ENCODE results near the gene COL6A3. TPM values are rescaled to one million over a fixed set of nuclear protein-coding genes. Genes with fewer than 3 reads are reported as not detected.

The COL6A3 gene
- total and polyA plus RNA-seq, 4 experiments from 2014 or later: 0.56 to 2.1 (median 1.5) TPM; not detected in 1

GRCh38 chr2:237433920-237434676 is 20.1 kb upstream of the COL6A3 start:
- H3K27me3 ChIP-seq (ENCODE audit: insufficient read depth, low read length): no peaks in the 10 kb centered on the region
- Mint-ChIP-seq H3K4me1 (peaks cover 66 to 92% (median 78%) of the 10 kb centered on the region in 4 donors), H3K27me3 (no peaks in the 10 kb centered on the region), H3K36me3 (no peaks in the 10 kb centered on the region), H3K4me3 (peak overlapping the region; percentile 67 to 94 (median 80)), H3K9me3 (no peaks in the 10 kb centered on the region), H3K27ac (peak overlapping the region; percentile 73 to 95 (median 92))
- ChIA-PET POLR2A (ENCODE audit: partially characterized antibody) (interaction anchor here (1.0 to 7.1 kb wide), 8 partner anchors 7 to 240 kb away, joined by 3 to 59 read pairs (median 10); no protein-coding TSS in a partner anchor), CTCF (ENCODE audit: partially characterized antibody) (interaction anchor here (1.3 to 5.3 kb wide), 6 partner anchors 8 to 41 kb away, joined by 4 to 93 read pairs (median 7); no protein-coding TSS in a partner anchor)
- H3K4me1 ChIP-seq (ENCODE audit: insufficient read depth, low read length): peaks cover 92% of the 10 kb centered on the region
- H3K9me3 ChIP-seq (ENCODE audit: control insufficient read depth in 1 of 2, low read length in 2 of 2): no peaks in the 10 kb centered on the region
- no peaks in the 10 kb centered on the region for H3K36me3 ChIP-seq (ENCODE audit: insufficient read depth, low read length)
- no peak for DNase-seq
- H3K4me3 ChIP-seq (ENCODE audit: low read length in 2 of 2): peak overlapping the region; percentile 27 to 51
- peak overlapping the region; percentile 52 for H3K27ac ChIP-seq (ENCODE audit: low read depth, low read length)
- intact Hi-C loops (cut with micrococcal nuclease): loop anchor here (10.0 kb wide), 1 partner anchor 241 kb away; no protein-coding TSS in a partner anchor

GRCh38 chr2:237432484-237433092 is 18.6 kb upstream of the COL6A3 start:
- peak overlapping the region; percentile 63 to 94 (median 78) for H3K4me3 Mint-ChIP-seq
- ChIA-PET CTCF (ENCODE audit: partially characterized antibody) (interaction anchor here (1.4 to 5.3 kb wide), 4 partner anchors 9 to 43 kb away, joined by 4 to 93 read pairs (median 23); no protein-coding TSS in a partner anchor), POLR2A (ENCODE audit: partially characterized antibody) (interaction anchor here (2.5 to 7.1 kb wide), 4 partner anchors 11 to 43 kb away, joined by 7 to 59 read pairs (median 26); no protein-coding TSS in a partner anchor)
- no peaks in the 10 kb centered on the region for H3K36me3 Mint-ChIP-seq
- peaks cover 72 to 95% (median 85%) of the 10 kb centered on the region in 4 donors for H3K4me1 Mint-ChIP-seq
- H3K9me3 Mint-ChIP-seq: no peaks in the 10 kb centered on the region
- peak; percentile 47 to 88 (median 58) for DNase-seq
- no peaks in the 10 kb centered on the region for H3K9me3 ChIP-seq (ENCODE audit: control insufficient read depth in 1 of 2, low read length in 2 of 2)
- H3K27ac ChIP-seq (ENCODE audit: low read depth, low read length): peak overlapping the region; percentile 52
- peak overlapping the region; percentile 73 to 95 (median 92) for H3K27ac Mint-ChIP-seq
- H3K4me3 ChIP-seq (ENCODE audit: low read length in 2 of 2): peak overlapping the region; percentile 27 to 51
- no peaks in the 10 kb centered on the region for H3K36me3 ChIP-seq (ENCODE audit: insufficient read depth, low read length)
- H3K4me1 ChIP-seq (ENCODE audit: insufficient read depth, low read length): peaks cover 94% of the 10 kb centered on the region
- intact Hi-C loops (cut with micrococcal nuclease): loop anchor here (10.0 kb wide), 1 partner anchor 242 kb away; no protein-coding TSS in a partner anchor
- no peaks in the 10 kb centered on the region for H3K27me3 Mint-ChIP-seq
- H3K27me3 ChIP-seq (ENCODE audit: insufficient read depth, low read length): no peaks in the 10 kb centered on the region

GRCh38 chr2:237431837-237432236 is 17.9 kb upstream of the COL6A3 start:
- H3K27me3 Mint-ChIP-seq: no peaks in the 10 kb centered on the region
- POLR2A ChIA-PET (ENCODE audit: partially characterized antibody): interaction anchor here (0.6 to 7.1 kb wide), 2 partner anchors 10 to 1828 kb away, joined by 3 to 59 read pairs; no protein-coding TSS in a partner anchor
- peak overlapping the region; percentile 20 to 95 (median 92) for H3K27ac Mint-ChIP-seq
- peak overlapping the region in 7 of 8 donors; percentile 17 to 94 (median 80) for H3K4me3 Mint-ChIP-seq
- H3K4me1 Mint-ChIP-seq: peaks cover 75 to 96% (median 85%) of the 10 kb centered on the region in 4 donors
- no peak for DNase-seq
- Histone ChIP-seq H3K4me3 (ENCODE audit: low read length in 2 of 2) (no peak overlapping the region), H3K4me1 (ENCODE audit: insufficient read depth, low read length) (peaks cover 94% of the 10 kb centered on the region), H3K27ac (ENCODE audit: low read depth, low read length) (no peak overlapping the region), H3K27me3 (ENCODE audit: insufficient read depth, low read length) (no peaks in the 10 kb centered on the region), H3K9me3 (ENCODE audit: control insufficient read depth in 1 of 2, low read length in 2 of 2) (no peaks in the 10 kb centered on the region), H3K36me3 (ENCODE audit: insufficient read depth, low read length) (no peaks in the 10 kb centered on the region)
- CTCF ChIA-PET (ENCODE audit: partially characterized antibody): interaction anchor here (1.9 to 5.3 kb wide), 3 partner anchors 9 to 44 kb away, joined by 6 to 93 read pairs (median 40); no protein-coding TSS in a partner anchor
- no peaks in the 10 kb centered on the region for H3K36me3 Mint-ChIP-seq
- intact Hi-C loops (cut with micrococcal nuclease): loop anchor here (10.0 kb wide), 1 partner anchor 243 kb away; no protein-coding TSS in a partner anchor
- H3K9me3 Mint-ChIP-seq: no peaks in the 10 kb centered on the region

- no peaks in the 10 kb centered on the region for H3K9me3 Mint-ChIP-seq
- Histone ChIP-seq H3K9me3 (ENCODE audit: control insufficient read depth in 1 of 2, low read length in 2 of 2) (no peaks in the 10 kb centered on the region), H3K4me1 (ENCODE audit: insufficient read depth, low read length) (peaks cover 91% of the 10 kb centered on the region), H3K27ac (ENCODE audit: low read depth, low read length) (no peak overlapping the region), H3K4me3 (ENCODE audit: low read length in 2 of 2) (no peak overlapping the region), H3K27me3 (ENCODE audit: insufficient read depth, low read length) (no peaks in the 10 kb centered on the region), H3K36me3 (ENCODE audit: insufficient read depth, low read length) (no peaks in the 10 kb centered on the region)
- H3K27me3 Mint-ChIP-seq: no peaks in the 10 kb centered on the region
- H3K4me3 Mint-ChIP-seq: peak overlapping the region in 3 of 8 donors; percentile 67 to 94 (median 86)
- POLR2A ChIA-PET (ENCODE audit: partially characterized antibody): interaction anchor here (0.6 to 7.1 kb wide), 2 partner anchors 10 to 1829 kb away, joined by 3 to 59 read pairs; no protein-coding TSS in a partner anchor
- peak overlapping the region; percentile 25 to 95 (median 79) for H3K27ac Mint-ChIP-seq
- CTCF ChIA-PET (ENCODE audit: partially characterized antibody): interaction anchor here (1.9 to 8.0 kb wide), 5 partner anchors 10 to 44 kb away, joined by 6 to 88 read pairs (median 40); no protein-coding TSS in a partner anchor
- peaks cover 77 to 97% (median 87%) of the 10 kb centered on the region in 4 donors for H3K4me1 Mint-ChIP-seq
- no peaks in the 10 kb centered on the region for H3K36me3 Mint-ChIP-seq
- DNase-seq: no peak
- intact Hi-C loops (cut with micrococcal nuclease): loop anchor here (10.0 kb wide), 1 partner anchor 243 kb away; no protein-coding TSS in a partner anchor
Observed at GRCh38 chr2:237431372-237431771, 17.4 kb upstream of the COL6A3 start.

- H3K4me1 ChIP-seq (ENCODE audit: insufficient read depth, low read length): peaks cover 86% of the 10 kb centered on the region
- peak overlapping the region in 2 of 7 donors; percentile 25 to 79 for H3K27ac Mint-ChIP-seq
- intact Hi-C loops (cut with micrococcal nuclease): loop anchor here (10.0 kb wide), 1 partner anchor 244 kb away; no protein-coding TSS in a partner anchor
Observed at GRCh38 chr2:237430861-237431260, 16.9 kb upstream of the COL6A3 start.

GRCh38 chr2:237429753-237430152 is 15.8 kb upstream of the COL6A3 start:
- Histone ChIP-seq H3K27ac (ENCODE audit: low read depth, low read length) (no peak overlapping the region), H3K36me3 (ENCODE audit: insufficient read depth, low read length) (no peaks in the 10 kb centered on the region), H3K4me1 (ENCODE audit: insufficient read depth, low read length) (peaks cover 75% of the 10 kb centered on the region), H3K4me3 (ENCODE audit: low read length in 2 of 2) (no peak overlapping the region), H3K27me3 (ENCODE audit: insufficient read depth, low read length) (no peaks in the 10 kb centered on the region), H3K9me3 (ENCODE audit: control insufficient read depth in 1 of 2, low read length in 2 of 2) (no peaks in the 10 kb centered on the region)
- H3K4me1 Mint-ChIP-seq: peaks cover 66 to 85% (median 75%) of the 10 kb centered on the region in 4 donors
- DNase-seq: peak in 2 of 5 donors; percentile 21 to 63
- CTCF ChIA-PET (ENCODE audit: partially characterized antibody): interaction anchor here (0.9 to 8.0 kb wide), 5 partner anchors 9 to 45 kb away, joined by 3 to 88 read pairs (median 17); no protein-coding TSS in a partner anchor
- peak overlapping the region; percentile 53 to 91 (median 79) for H3K27ac Mint-ChIP-seq
- no peaks in the 10 kb centered on the region for H3K36me3 Mint-ChIP-seq
- H3K4me3 Mint-ChIP-seq: peak overlapping the region in 7 of 8 donors; percentile 45 to 79 (median 61)
- no peaks in the 10 kb centered on the region for H3K27me3 Mint-ChIP-seq
- intact Hi-C loops (cut with micrococcal nuclease): loop anchor here (1.0 to 10.0 kb wide), 2 partner anchors 8 to 245 kb away; no protein-coding TSS in a partner anchor
- no peaks in the 10 kb centered on the region for H3K9me3 Mint-ChIP-seq
- POLR2A ChIA-PET (ENCODE audit: partially characterized antibody): interaction anchor here (0.6 to 7.1 kb wide), 5 partner anchors 8 to 45 kb away, joined by 3 to 59 read pairs (median 19); no protein-coding TSS in a partner anchor

More at GRCh38 chr2:237430861-237431260, 16.9 kb upstream of the COL6A3 start:
- Histone ChIP-seq H3K27me3 (ENCODE audit: insufficient read depth, low read length) (no peaks in the 10 kb centered on the region), H3K4me3 (ENCODE audit: low read length in 2 of 2) (no peak overlapping the region), H3K36me3 (ENCODE audit: insufficient read depth, low read length) (no peaks in the 10 kb centered on the region), H3K27ac (ENCODE audit: low read depth, low read length) (no peak overlapping the region), H3K9me3 (ENCODE audit: control insufficient read depth in 1 of 2, low read length in 2 of 2) (no peaks in the 10 kb centered on the region)
- H3K4me3 Mint-ChIP-seq: no peak overlapping the region
- ChIA-PET POLR2A (ENCODE audit: partially characterized antibody) (interaction anchor here (5.2 to 7.1 kb wide), 2 partner anchors 10 to 44 kb away, joined by 42 to 59 read pairs; no protein-coding TSS in a partner anchor), CTCF (ENCODE audit: partially characterized antibody) (interaction anchor here (0.9 to 8.0 kb wide), 4 partner anchors 10 to 44 kb away, joined by 3 to 88 read pairs (median 30); no protein-coding TSS in a partner anchor)
- H3K9me3 Mint-ChIP-seq: no peaks in the 10 kb centered on the region
- peaks cover 73 to 93% (median 83%) of the 10 kb centered on the region in 4 donors for H3K4me1 Mint-ChIP-seq
- H3K36me3 Mint-ChIP-seq: no peaks in the 10 kb centered on the region
- DNase-seq: no peak
- no peaks in the 10 kb centered on the region for H3K27me3 Mint-ChIP-seq
